B cell (primary cell): ENCODE measurements around the gene ADAP2.

ENCODE experiments used
- EZH2 ChIP-seq: IDR thresholded peaks from 2 replicates; pipeline ENCODE4 v1.6.1; 2012; ENCODE audit warnings: borderline replicate concordance, low read depth, mild to moderate bottlenecking, moderate library complexity, low read length; ENCODE audit not compliant: insufficient read depth, poor library complexity, severe bottlenecking
- TF ChIP-seq, protein P1 (sequence below): fragments of 200-600 bp; IDR thresholded peaks from one replicate; pipeline ENCODE4 v1.8.0; 2022; ENCODE audit warnings: antibody characterized with exemption, mild to moderate bottlenecking

DNA sequence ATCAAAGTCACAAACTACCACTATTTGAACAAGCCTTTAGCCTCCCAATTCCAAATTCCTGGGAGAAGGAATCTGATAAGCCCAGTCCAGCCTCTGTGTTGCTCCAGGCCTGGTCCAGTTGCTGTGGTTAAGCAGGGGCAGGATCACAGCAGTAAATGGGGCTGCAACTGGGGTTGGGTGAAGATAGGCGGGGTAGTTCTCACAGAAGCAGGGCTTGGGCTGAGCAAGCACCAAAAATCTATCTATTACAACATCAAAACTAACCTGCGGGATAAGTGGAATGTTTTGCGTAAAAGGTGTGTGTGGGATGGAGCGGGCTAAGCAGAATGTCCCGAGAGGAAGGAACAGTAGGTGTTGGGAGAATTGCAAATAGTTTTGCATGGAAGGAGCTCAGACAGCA, 26.1 kb downstream of the ADAP2 start:
- TF ChIP-seq, protein P1, sequence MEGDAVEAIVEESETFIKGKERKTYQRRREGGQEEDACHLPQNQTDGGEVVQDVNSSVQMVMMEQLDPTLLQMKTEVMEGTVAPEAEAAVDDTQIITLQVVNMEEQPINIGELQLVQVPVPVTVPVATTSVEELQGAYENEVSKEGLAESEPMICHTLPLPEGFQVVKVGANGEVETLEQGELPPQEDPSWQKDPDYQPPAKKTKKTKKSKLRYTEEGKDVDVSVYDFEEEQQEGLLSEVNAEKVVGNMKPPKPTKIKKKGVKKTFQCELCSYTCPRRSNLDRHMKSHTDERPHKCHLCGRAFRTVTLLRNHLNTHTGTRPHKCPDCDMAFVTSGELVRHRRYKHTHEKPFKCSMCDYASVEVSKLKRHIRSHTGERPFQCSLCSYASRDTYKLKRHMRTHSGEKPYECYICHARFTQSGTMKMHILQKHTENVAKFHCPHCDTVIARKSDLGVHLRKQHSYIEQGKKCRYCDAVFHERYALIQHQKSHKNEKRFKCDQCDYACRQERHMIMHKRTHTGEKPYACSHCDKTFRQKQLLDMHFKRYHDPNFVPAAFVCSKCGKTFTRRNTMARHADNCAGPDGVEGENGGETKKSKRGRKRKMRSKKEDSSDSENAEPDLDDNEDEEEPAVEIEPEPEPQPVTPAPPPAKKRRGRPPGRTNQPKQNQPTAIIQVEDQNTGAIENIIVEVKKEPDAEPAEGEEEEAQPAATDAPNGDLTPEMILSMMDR = no peak
- TF ChIP-seq EZH2 = no peak
